GM21723 (cell line): ENCODE results near the gene SLC38A1.
"Not testable (repeated sequence)": the region's sequence is repeated elsewhere in the genome, so short reads cannot be mapped to it uniquely, and the experiment has no call there.

Experiments used
- ATAC-seq: cut with Tn5 transposase; IDR thresholded peaks from one replicate; pipeline ENCODE4 v1.9.1; 2021; ENCODE audit warnings: mild to moderate bottlenecking, moderate library complexity; ENCODE audit not compliant: unreplicated experiment

The SLC38A1 gene

DNA sequence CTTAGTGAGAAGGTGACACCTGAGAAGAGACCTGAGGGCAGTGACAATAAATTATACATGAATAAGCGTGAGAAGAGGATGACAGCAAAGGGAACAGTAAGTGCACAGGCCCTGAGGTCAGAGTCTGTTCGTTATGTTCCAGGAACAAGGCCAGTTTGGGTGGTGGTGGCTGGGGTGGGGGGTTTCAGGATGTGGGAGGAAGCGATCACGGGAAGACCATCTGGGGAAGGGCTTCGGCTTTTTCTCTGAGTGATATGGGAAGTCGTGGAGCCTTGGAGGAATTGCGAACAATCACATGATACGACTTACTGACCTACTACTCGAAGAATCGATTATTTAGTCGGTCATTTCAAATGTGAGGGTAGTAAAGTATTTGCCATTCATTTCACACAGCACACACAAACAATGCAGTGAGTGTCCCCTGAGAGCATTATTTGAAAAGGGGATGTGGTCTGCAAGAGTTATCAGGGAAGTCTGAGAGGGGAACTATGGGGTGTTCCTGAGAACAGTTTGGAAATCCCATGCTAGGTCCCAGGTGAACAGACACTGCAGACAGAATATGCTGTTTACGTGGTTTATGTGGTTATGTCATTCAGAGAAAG lies 94.7 kb downstream of the SLC38A1 start:
- ATAC-seq, result peak; percentile 45

DNA sequence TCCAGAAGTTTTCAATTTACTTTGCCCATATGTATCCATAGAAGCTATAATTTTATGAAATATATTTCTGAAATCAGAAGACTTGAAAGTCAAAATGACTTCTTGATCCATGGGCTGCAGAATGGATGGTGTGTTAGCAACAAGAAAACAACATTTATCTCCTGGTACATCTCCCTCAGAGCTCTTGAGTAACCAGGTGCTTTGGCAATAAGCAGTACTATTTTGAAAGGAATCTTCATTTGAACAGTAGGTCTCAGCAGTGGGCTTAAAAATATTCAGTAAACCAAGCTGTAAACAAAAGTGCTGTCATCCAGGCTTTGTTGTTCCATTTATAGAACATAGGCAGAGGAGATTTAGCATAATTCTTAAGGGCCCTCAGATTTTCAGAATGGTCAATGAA lies 100.4 kb downstream of the SLC38A1 start:
- no peak for ATAC-seq

DNA sequence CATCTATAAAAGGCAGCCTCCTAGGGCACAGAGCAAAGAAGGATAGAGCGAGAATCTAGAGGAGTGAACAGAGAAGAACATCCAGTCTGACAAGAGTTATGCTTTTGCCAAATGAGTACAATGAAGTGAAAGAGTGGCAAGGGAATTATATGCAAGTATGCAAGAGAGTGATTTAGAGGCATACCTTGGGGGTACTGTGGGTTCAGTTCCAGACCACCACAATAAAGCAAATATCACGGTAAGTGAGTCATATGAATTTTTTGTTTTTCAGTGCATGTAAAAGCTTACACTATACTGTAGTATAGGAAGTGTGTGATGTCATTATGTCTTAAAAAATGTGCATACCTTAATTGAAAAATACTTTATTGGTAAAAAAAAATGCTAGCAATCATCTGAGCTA lies 101.4 kb downstream of the SLC38A1 start:
- ATAC-seq, result no peak

DNA sequence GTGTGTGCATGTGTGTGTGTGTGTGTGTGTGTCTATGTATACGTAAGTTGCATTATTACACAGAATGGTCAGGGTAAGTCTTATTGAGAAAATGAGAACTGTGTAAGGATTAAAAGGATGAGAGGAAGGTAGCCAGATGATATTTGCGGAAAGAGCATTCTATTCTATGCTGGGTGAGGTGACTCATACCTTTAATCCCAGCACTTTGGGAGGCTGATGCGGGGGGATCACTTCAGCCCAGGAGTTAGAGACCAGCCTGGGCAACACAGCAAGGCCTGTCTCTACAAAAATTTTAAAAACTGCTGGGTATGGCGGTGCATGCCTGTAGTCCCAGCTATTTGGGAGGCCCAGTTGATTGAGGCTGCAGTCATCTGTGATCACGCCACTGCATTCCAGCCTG lies 103.7 kb downstream of the SLC38A1 start:
- no peak for ATAC-seq

DNA sequence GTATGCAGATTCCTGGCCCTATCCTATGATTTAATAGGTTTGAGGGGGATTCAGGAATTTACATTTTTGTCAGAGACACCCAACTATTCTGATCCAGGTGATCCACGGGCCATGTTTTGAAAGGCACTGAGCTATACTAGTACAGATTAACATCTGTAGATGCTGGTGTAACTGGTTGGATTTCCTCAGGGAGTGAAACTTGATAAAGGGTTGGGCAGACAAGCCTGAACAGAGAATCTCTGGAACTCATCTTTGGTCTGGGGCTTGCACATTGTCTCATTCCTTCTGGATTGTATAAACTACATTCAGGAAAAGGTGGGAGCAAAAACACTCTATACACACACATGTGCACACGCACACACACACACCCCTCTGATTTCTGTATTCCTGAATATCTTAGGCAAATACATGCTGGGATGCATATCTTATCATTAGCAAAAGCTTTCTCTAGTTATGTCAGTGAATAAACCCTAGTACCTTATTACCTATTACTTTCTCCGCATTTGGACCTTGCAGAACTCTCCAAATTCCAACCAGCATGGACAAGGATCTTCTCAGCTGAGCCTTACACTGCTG lies 104.6 kb downstream of the SLC38A1 start:
- ATAC-seq, result no peak

DNA sequence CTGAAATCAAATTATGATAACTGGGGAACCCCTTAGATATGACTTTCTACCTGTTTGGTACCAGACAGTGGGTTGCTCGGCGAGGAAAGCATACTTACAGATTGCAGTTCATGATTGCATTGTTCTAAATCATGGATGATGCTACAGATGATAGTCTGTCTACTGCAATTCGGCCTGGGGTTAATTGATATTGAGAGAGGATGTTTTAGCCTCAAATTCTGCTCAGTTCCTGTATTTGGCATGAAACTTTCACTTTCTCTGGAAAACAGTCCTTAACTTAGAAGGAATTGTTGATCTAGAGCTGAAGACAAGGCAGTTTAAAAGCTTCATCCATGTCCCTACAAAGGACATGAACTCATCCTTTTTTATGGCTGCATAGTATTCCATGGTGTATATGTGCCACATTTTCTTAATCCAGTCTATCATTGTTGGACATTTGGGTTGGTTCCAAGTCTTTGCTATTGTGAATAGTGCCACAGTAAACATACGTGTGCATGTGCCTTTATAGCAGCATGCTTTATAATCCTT lies 106.2 kb downstream of the SLC38A1 start:
- ATAC-seq, result not testable (repeated sequence)

DNA sequence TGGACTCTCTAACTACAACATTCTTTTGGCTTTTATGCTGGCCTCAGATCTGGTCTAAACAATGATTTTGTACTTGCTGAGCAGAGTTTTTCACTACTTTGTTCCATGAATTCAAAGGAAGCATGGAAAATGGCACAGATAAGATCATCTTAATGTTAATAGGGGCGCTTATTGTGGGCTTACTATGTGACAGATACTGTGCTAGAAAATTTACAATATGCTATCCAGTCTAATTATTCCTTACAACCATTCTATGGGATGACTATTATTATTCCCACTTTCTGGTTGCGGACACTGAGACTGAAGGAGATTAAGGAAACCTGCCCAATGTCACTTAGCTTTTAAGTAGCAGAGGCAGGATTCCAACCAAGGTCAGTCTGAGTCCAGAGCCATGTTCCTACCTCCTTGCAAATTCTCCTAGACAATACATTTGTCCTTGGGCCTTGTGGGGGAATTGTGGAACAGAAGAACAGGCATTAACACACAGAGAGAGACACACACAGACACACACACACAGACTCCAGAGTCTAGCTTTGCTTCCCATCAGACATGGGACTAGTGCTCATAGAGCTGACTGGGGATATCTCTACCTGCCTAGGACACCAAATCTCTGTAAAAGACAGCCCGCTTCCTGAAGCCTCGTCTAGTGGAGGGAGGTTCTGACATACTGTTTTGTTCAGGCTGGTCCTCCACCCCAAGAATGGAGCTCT lies 107.7 kb downstream of the SLC38A1 start:
- no peak for ATAC-seq

DNA sequence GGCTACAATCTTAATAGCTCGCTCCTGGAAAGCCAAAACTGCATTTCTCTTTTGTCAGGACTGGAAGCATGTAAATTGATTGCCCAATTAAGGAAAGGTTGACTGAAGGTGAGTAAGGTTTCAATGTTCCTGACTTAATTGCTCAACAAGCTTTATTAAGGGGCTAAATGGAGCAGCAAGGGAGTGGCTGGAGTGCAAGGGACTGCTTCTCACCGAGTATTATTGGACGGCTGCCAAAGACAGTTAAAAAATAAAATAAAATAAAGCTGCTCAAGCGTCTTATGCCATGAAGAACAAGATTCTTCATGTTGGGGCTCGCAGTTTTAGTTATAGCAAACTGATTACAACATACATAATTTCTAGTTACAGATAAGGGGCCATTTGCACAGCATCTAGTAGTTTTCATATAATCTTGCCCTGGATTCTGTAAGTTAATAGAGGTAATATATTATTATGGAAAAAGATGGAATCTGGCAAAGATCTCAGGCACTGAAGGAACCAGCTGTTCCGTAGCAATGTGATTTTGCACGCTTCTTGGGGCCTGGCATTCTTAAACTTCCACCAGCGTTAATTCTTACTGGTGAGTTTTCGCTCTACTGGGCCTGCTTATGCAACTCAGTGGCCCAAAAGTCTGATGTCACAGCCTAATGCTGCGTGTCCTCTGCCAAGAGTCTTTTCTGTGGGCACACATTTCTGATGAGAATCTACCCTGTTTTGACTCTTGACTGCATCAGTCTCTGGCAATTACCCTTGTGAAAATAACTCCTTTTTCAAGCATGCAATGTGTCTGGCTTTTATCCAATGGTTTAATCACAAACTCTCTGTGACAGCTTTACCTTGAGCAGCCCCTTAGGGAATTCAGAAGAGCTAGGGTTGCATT lies 108.5 kb downstream of the SLC38A1 start:
- no peak for ATAC-seq

DNA sequence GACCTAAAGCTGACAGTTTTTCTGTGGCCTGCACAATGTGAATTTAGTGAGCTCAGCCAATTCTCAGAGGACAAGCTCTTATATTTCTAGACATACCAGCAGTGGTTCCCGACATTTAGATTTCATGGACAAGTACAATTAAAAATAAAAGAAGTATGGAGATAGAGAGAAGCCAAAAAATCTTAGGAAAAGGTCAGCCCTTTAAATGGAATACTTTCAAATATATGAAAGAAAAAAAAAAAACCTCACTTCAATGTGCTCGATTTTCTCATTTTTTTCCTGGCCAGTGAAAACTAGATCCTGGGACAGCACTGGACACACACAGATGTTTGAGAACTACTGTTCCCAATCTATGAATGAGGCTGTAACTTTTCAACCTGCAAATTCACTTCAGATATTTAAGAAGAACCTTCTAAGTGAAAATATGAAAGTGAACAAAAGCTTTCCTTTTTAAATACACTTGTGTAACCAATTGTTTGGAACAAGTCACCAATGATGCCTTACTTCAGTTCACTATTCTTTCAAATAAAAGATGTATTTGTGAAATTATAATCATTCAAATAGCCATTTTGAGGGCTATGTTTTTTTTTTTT lies 109.4 kb downstream of the SLC38A1 start:
- ATAC-seq, result no peak

DNA sequence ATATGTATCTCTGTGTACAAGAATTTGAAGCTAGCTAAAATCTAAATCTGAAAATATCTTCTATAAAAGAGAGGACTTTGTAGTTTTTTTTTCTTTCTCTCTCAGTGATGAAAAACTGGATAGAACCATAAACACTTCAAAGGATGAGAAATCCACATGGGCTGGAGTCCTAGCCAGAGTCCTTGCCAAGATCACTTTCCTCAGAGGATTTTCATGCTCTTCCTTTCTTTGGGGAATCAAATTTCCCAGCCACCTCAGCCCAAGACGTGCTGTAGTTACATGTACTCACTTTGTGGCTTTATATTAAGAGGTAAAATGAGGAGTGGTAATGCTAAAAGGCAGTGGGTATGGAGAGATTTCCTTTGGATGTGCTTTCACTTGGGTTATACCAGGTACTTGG lies 110.3 kb downstream of the SLC38A1 start:
- no peak for ATAC-seq

DNA sequence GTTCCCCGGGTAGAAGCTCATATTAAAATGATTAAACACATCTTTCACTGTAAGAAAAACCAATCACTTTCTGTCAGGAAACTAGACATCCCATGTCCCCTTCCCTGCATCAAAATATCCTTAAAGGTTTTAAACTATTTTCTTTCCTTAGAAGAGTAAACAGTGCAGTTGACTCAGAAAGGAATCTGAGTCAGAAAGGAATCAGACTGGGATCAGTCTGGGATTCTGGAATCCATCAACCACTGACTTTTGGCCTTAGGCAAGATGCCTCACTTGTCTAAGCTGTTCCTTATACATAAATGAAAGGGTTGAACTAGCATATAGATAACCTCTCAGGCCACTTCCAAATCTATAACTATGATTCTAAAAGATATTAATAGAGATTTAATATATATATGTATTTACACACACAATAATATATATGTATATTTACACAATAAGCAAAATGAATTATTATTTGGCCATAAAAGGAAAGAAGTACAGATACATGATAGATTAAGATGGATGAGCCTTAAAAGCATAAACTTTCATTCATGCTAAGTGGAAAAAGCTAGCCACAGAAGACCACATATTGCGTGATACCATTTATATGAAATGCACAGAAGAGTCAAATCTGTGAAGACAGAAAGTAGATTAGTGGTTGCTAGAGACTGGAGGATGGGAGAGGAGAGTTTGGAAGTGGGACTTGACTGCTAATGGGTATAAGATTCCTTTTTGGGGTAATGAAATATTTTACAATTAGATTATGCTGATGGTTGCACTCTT lies 114.4 kb downstream of the SLC38A1 start:
- no peak for ATAC-seq

DNA sequence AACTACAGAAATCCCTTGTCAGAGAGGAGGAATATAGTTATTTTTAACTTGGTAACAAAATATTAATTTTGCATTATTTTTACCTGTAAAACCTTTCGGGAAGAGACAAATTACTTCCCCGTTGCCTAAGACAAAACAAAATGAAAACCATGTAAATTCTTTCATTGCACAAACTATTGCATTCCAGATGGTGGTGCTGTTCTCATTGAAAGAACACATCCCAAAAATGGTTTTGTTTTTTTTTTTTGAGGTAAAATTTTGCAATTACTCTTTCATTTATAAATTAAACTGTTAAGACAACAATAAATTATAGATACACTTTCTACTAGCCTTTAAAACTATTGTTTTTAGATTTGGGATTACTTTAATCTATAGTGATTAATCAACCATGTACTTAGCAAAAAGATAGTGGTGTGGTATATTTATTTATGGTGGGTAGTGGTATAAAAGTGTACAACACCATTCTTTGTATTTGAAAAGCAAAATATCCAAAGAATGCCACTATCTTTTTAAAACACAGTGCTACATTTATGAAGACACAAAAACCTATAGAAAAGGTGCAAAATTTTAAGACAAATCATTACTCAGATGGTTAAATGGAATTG lies 115.5 kb downstream of the SLC38A1 start:
- ATAC-seq, result no peak

DNA sequence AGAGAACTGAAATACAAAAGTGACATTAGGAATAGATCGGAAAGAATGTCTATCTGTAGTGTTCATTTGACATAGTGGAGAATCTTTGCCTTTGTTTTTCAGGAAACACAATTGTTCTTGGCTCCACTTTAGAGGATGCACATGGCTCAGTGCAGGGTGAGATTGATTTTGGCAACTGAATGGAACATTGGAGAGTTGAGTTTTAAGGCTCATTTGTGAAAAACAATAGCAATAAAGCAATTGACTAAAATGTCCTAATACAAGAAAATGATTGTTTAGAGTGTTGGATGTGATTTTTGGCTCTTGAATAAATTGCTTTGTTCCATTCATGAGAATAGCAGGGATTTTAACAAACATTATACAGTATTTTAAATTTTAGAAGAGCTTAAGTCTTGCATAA lies 116.4 kb downstream of the SLC38A1 start:
- no peak for ATAC-seq

DNA sequence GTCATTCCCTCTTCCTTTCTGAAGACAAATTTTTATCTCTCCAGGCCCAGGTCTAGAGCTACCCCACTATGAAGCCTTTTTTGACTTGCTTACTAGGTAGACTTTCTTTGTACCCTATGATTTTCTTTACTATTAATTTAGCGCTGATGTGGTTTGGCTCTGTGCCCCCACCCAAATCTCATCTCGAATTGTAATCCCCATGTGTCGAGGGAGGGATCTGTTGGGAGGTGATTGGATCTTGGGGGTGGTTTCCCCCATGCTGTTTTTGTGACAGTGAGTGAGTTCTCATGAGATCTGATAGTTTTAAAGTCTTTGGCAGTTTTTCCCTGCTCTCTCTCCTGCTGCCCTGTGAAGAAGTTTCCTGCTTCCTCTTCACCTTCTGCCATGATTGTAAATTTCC lies 118.1 kb downstream of the SLC38A1 start:
- no peak for ATAC-seq

DNA sequence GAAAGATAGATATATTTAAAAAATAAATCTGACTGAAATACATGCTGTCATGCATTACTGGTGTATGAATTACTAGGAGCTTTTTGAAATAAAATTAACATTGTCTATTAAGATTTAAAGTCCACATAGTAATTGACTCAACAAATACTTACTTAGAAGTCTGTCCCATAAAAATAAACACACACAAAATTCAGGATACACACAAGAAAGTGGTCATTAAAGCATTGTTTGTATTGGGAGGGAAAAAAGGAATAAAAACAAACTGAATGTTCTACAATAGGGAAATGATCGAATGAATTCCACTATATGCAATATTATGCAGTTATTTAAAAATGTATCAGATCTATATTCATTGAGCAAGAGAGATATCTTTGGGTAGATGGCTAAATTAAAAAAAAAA lies 118.9 kb downstream of the SLC38A1 start:
- no peak for ATAC-seq

DNA sequence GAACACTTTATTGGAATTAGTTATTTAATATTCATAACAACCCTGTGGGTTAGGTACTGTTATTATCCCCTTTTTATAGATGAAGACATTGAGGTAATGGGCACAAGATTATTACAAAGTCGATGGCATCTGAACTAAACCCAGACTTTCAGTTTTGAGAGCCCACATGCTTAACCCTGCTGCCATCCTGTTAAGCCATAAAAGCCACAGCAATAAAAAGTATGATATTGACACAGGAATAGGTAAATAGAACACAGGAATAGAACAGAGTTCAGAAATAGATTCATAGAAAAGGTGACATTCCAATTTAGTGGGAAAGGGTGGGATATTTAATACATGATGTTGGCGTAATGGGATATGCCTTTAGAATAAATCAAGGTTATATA lies 119.8 kb downstream of the SLC38A1 start:
- ATAC-seq, result no peak

DNA sequence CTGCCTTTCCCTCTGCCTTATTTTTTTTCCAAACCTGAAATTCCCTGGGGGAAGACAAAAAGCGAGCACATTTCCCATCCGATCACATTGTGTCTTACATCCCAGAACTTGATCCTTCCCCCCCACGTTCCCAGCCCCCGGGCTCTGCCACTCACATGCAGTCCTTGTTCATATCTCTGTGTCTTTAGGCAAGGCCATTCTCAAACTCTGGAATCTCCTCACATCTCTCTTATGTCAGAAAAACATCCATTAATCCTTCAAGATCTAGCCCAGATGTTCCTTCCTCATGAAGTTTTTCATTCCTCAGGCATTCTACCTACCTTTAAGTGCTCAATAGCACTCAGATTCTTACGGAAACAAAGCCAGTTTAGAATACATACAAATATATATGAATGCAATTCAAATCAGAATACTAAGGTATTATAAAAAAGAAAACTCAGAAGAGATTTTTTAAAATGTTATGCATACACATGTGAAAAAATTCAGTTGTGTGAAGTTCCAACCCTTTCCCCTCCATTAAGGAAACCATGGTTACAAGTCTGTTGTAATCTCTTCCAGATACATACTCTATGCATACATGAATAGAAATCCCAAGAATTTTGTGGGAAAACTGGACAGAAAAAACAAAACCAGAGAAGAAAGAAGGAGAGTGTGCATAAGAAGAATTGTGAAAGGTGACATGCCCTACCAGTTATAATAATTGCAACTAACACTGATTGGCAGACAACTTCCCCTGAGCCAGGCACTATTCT lies 120.3 kb downstream of the SLC38A1 start:
- ATAC-seq, result no peak

DNA sequence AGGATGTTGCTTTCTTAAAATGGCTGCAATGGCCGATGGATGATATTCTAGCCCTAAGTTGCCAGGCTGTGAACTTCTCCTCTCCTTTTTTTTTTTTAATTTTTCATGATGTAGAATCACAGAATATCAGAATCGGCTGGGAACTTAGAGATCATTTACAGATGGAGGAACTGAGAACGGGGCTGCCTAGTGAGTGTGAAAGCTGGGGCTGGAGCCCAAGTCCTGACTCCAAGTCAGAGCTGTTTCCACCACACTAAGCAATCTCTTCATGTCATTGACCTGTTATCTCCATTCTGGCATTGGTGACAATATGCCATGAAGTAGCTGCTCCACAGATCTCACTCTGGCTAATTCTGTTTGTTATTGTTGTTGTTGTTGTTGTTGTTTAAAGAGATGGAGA lies 121.7 kb downstream of the SLC38A1 start:
- no peak for ATAC-seq

DNA sequence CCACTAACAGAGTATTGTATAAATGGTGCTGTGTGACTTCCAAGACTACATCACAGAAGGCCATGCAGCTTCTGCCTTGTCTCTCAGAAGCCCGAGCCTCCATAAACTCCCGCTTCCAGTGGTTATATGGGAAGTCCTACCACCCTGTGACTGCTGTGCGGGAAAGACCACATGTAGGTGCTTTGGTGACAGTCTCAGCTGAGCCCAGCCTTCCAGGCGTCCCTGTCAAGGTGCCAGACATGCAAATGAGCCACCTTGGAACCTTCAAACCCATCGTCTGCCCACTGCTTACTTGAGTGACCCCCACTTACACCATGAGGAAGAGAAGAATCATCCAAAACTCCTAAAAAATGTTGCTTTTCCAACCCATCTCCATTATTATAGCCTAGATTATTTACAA lies 123.0 kb downstream of the SLC38A1 start:
- ATAC-seq, result no peak
